SU-DHL-6 (cell line): ENCODE data around the gene KCNK1.

Source experiments
- CTCF ChIP-seq: fragments of 200-600 bp; sonication (generic); IDR thresholded peaks from one replicate; pipeline ENCODE4 v1.5.1; 2017; ENCODE audit warnings: antibody characterized with exemption, mild to moderate bottlenecking, low read length, moderate library complexity; ENCODE audit not compliant: insufficient read depth, poor library complexity, severe bottlenecking
- EZH2phosphoT487 ChIP-seq: fragments of 200-600 bp; sonication (generic), shearing (Covaris generic); conservative IDR thresholded peaks from 2 replicates; pipeline ENCODE4 v1.6.1; 2018; ENCODE audit warnings: mild to moderate bottlenecking, antibody characterized with exemption, low read length, moderate library complexity, mixed read lengths

GRCh38 chr1:233627823-233628222 lies 13.9 kb downstream of the KCNK1 start:
- TF ChIP-seq CTCF, result no peak
- no peak for TF ChIP-seq EZH2phosphoT487
